GM23338 (cell line): ENCODE results near the gene EVI5. TPM values are rescaled to one million over a fixed set of nuclear protein-coding genes. Genes with fewer than 3 reads are reported as not detected.

Experiments used
- ATAC-seq: fragments of 200-7000 bp; cut with Tn5 transposase; 3 replicates; pipeline ENCODE4 v1.9.1; 2020
- DNase-seq: peaks from one replicate; pipeline ENCODE4 v3.0.0-alpha.2; 2015; ENCODE audit warnings: low spot score
- H2AFZ ChIP-seq: fragments of 200-600 bp; sonication (generic); 2 replicates; pipeline ENCODE4 v1.8.0; 2016; ENCODE audit warnings: antibody characterized with exemption, mild to moderate bottlenecking, moderate library complexity
- H3F3A ChIP-seq: fragments of 200-600 bp; sonication (generic); replicated peaks from 2 replicates; pipeline ENCODE4 v1.8.0; 2017; ENCODE audit warnings: antibody characterized with exemption, mixed run types, low read depth
- H3K27ac ChIP-seq: fragments of 200-600 bp; sonication (generic); 2 replicates; pipeline ENCODE4 v1.6.1; 2016; ENCODE audit warnings: low read depth
- H3K27me3 ChIP-seq: fragments of 200-600 bp; sonication (generic); 2 replicates; pipeline ENCODE4 v1.8.0; 2016; ENCODE audit warnings: mild to moderate bottlenecking, mixed run types, moderate library complexity; ENCODE audit not compliant: insufficient read depth
- H3K36me3 ChIP-seq: fragments of 200-600 bp; sonication (generic); 2 replicates; pipeline ENCODE4 v1.8.0; 2016; ENCODE audit warnings: mild to moderate bottlenecking; ENCODE audit not compliant: insufficient read depth
- H3K4me1 ChIP-seq: fragments of 200-600 bp; sonication (generic); 2 replicates; pipeline ENCODE4 v1.8.0; 2016; ENCODE audit warnings: mild to moderate bottlenecking, moderate library complexity; ENCODE audit not compliant: insufficient read depth
- H3K4me2 ChIP-seq: fragments of 200-600 bp; sonication (generic); 2 replicates; pipeline ENCODE4 v1.7.1; 2017; ENCODE audit warnings: mixed run types
- H3K4me3 ChIP-seq: fragments of 200-600 bp; sonication (generic); 2 replicates; pipeline ENCODE4 v1.6.1; 2016; ENCODE audit warnings: mixed run types
- H3K79me2 ChIP-seq: fragments of 200-600 bp; sonication (generic); replicated peaks from 2 replicates; pipeline ENCODE4 v1.8.0; 2017; ENCODE audit warnings: mild to moderate bottlenecking; ENCODE audit not compliant: insufficient read depth
- H3K9me2 ChIP-seq: fragments of 200-600 bp; sonication (generic); 2 replicates; pipeline ENCODE4 v1.8.0; 2017; ENCODE audit not compliant: insufficient read depth
- H4K20me1 ChIP-seq: fragments of 200-600 bp; sonication (generic); replicated peaks from 2 replicates; pipeline ENCODE4 v1.8.0; 2017; ENCODE audit warnings: mild to moderate bottlenecking; ENCODE audit not compliant: insufficient read depth
- H3K27ac Mint-ChIP-seq: 2 replicates; pipeline ENCODE4 v1.8.0; 2020; ENCODE audit warnings: inconsistent platforms, mild to moderate bottlenecking, moderate library complexity, mixed read lengths
- H3K27me3 Mint-ChIP-seq: 3 replicates; pipeline ENCODE4 v1.8.0; 2022; ENCODE audit warnings: low read depth, mild to moderate bottlenecking, moderate library complexity, mixed read lengths, inconsistent platforms; ENCODE audit not compliant: insufficient read depth, poor library complexity
- H3K36me3 Mint-ChIP-seq: 3 replicates; pipeline ENCODE4 v1.8.0; 2021; ENCODE audit warnings: low read depth, mild to moderate bottlenecking, inconsistent platforms, moderate library complexity, mixed read lengths
- H3K4me1 Mint-ChIP-seq: 3 replicates; pipeline ENCODE4 v1.8.0; 2020; ENCODE audit warnings: mild to moderate bottlenecking, inconsistent platforms, mixed read lengths
- H3K4me3 Mint-ChIP-seq: 3 replicates; pipeline ENCODE4 v1.8.0; 2021; ENCODE audit warnings: moderate library complexity, mild to moderate bottlenecking, inconsistent platforms, mixed read lengths
- H3K9me3 Mint-ChIP-seq: 3 replicates; pipeline ENCODE4 v1.8.0; 2020; ENCODE audit warnings: moderate library complexity, mild to moderate bottlenecking, inconsistent platforms, mixed read lengths
- CREB1 ChIP-seq: fragments of 250-450 bp; sonication (Bioruptor Pico); IDR thresholded peaks from 2 replicates; pipeline ENCODE4 v1.5.0; 2020; ENCODE audit warnings: low read depth, mild to moderate bottlenecking, moderate library complexity
- CTCF ChIP-seq, 2 experiments: fragments of 200-600 bp in 1 of 2; sonication (generic) in 1 of 2; conservative IDR thresholded peaks; 2 replicates each; pipeline versions ENCODE4 v1.5.1 to v1.6.1; 2016 to 2017; ENCODE audit warnings: antibody characterized with exemption in 2 of 2, low read depth in 2 of 2, mild to moderate bottlenecking in 2 of 2, moderate library complexity in 1 of 2
- ETS1 ChIP-seq: IDR thresholded peaks from 2 replicates; pipeline ENCODE4 v1.6.1; 2016; ENCODE audit warnings: antibody characterized with exemption
- EZH2 ChIP-seq: fragments of 200-600 bp; sonication (generic); IDR thresholded peaks from one replicate; pipeline ENCODE4 v1.8.0; 2017; ENCODE audit warnings: antibody characterized with exemption, mild to moderate bottlenecking, low read depth; ENCODE audit not compliant: unreplicated experiment
- EZH2phosphoT487 ChIP-seq: fragments of 200-600 bp; sonication (generic); IDR thresholded peaks from one replicate; pipeline ENCODE4 v1.8.1; 2018; ENCODE audit warnings: antibody characterized with exemption; ENCODE audit not compliant: unreplicated experiment
- JUNB ChIP-seq: IDR thresholded peaks from one replicate; pipeline ENCODE4 v1.6.1; 2016; ENCODE audit warnings: antibody characterized with exemption; ENCODE audit not compliant: unreplicated experiment
- NANOG ChIP-seq: IDR thresholded peaks from 2 replicates; pipeline ENCODE4 v1.6.1; 2016; ENCODE audit warnings: antibody characterized with exemption, borderline replicate concordance
- POLR2AphosphoS5 ChIP-seq: IDR thresholded peaks from 2 replicates; pipeline ENCODE4 v1.6.1; 2016; ENCODE audit warnings: antibody characterized with exemption, low read depth
- REST ChIP-seq: IDR thresholded peaks from one replicate; pipeline ENCODE4 v1.6.1; 2018; ENCODE audit warnings: antibody characterized with exemption; ENCODE audit not compliant: unreplicated experiment
- STAT1 ChIP-seq: IDR thresholded peaks from one replicate; pipeline ENCODE4 v1.6.1; 2016; ENCODE audit warnings: antibody characterized with exemption; ENCODE audit not compliant: unreplicated experiment
- ZNF114 ChIP-seq: fragments of 250-450 bp; sonication (Bioruptor Pico); IDR thresholded peaks from 2 replicates; pipeline ENCODE4 v1.5.0; 2020; ENCODE audit warnings: mild to moderate bottlenecking, moderate library complexity
- ZNF331 ChIP-seq: fragments of 250-450 bp; sonication (Bioruptor Pico); IDR thresholded peaks from 2 replicates; pipeline ENCODE4 v1.5.0; 2020; ENCODE audit warnings: low read depth, mild to moderate bottlenecking, moderate library complexity
- ZNF462 ChIP-seq: fragments of 250-450 bp; sonication (Bioruptor Pico); IDR thresholded peaks from 2 replicates; pipeline ENCODE4 v1.5.0; 2020; ENCODE audit warnings: mild to moderate bottlenecking, moderate library complexity
- polyA plus RNA-seq: library from polyadenylated mRNA; unstranded; fragments of >200 nt; fragmentation: Nextera tagmentation; extraction: Ambion mirVana; gene quantifications from 2 replicates; pipeline ENCODE4 v1.2.1, GENCODE V29; 2016
- total RNA-seq: library from RNA; depleted of rRNA; stranded (reverse); fragments of >200 nt; shearing (Covaris generic); gene quantifications from 2 replicates; pipeline ENCODE4 v1.2.3, GENCODE V29; 2014

The EVI5 gene
- total and polyA plus RNA-seq, 2 experiments from 2014 or later: 15.6 to 24.8 TPM

- Histone ChIP-seq H3K27ac (no peak overlapping the region), H2AFZ (no peak overlapping the region), H3K27me3 (no peaks in the 10 kb centered on the region), H3K79me2 (no peaks in the 10 kb centered on the region), H3K36me3 (no peaks in the 10 kb centered on the region), H4K20me1 (no peaks in the 10 kb centered on the region), H3K4me2 (no peak overlapping the region), H3F3A (no peaks in the 10 kb centered on the region), H3K4me1 (no peaks in the 10 kb centered on the region), H3K4me3 (no peak overlapping the region), H3K9me2 (no peaks in the 10 kb centered on the region)
- H3K27me3 Mint-ChIP-seq: peaks cover 2% of the 10 kb centered on the region
- no peak overlapping the region for H3K4me3 Mint-ChIP-seq
- no peak for ATAC-seq
- H3K36me3 Mint-ChIP-seq: peaks cover 34% of the 10 kb centered on the region
- DNase-seq: no peak
- no peak overlapping the region for H3K27ac Mint-ChIP-seq
- no peaks in the 10 kb centered on the region for H3K4me1 Mint-ChIP-seq
- H3K9me3 Mint-ChIP-seq: peaks cover 22% of the 10 kb centered on the region; the same call in 2 of the 3 replicates
- TF ChIP-seq ZNF331 (CRISPR knock-in tag) (no peak), REST (no peak), JUNB (no peak), CREB1 (CRISPR knock-in tag) (no peak), STAT1 (no peak), CTCF (conservative IDR thresholded peaks at IDR 0.05; ENCODE audit: low read depth in 2 of 2) (no peak), ZNF114 (CRISPR knock-in tag) (no peak), ETS1 (no peak), POLR2AphosphoS5 (no peak), EZH2phosphoT487 (no peak), NANOG (no peak), ZNF462 (no peak), EZH2 (no peak)
Observed at GRCh38 chr1:92653605-92654381, 131.1 kb downstream of the EVI5 start.
